ENCODE data around the gene ADRB2.
A peak's percentile ranks its signal among the peaks of the same experiment; 100 is the strongest.
"Not testable (repeated sequence)": the region's sequence is repeated elsewhere in the genome, so short reads cannot be mapped to it uniquely, and the experiment has no call there.

The ADRB2 gene

GRCh38 chr5:148855249-148856008 lies 29.0 kb downstream of the ADRB2 start:
- DNase-seq (ENCODE audit: low read depth in 2 of 2), result peak in 1 of 2 donors; percentile 26

GRCh38 chr5:148856009-148856367 lies 29.6 kb downstream of the ADRB2 start:
- no peak for DNase-seq (ENCODE audit: low read depth in 2 of 2)

GRCh38 chr5:148856424-148856823 lies 30.0 kb downstream of the ADRB2 start:
- no peak for DNase-seq (ENCODE audit: low read depth in 2 of 2)

GRCh38 chr5:148857474-148857873 lies 31.1 kb downstream of the ADRB2 start:
- no peak for DNase-seq (ENCODE audit: low read depth in 2 of 2)

- no peak for DNase-seq (ENCODE audit: low read depth in 2 of 2)
These were observed 31.7 kb downstream of the ADRB2 start for GRCh38 chr5:148858106-148858505.

- DNase-seq (ENCODE audit: low read depth in 2 of 2), result no peak
These were observed 32.1 kb downstream of the ADRB2 start for GRCh38 chr5:148858547-148858946.

GRCh38 chr5:148859703-148860102 lies 33.3 kb downstream of the ADRB2 start:
- no peak for DNase-seq (ENCODE audit: low read depth in 2 of 2)

GRCh38 chr5:148860599-148860998 lies 34.2 kb downstream of the ADRB2 start:
- DNase-seq (ENCODE audit: low read depth in 2 of 2), result no peak

GRCh38 chr5:148861088-148861487 lies 34.7 kb downstream of the ADRB2 start:
- DNase-seq (ENCODE audit: low read depth in 2 of 2), result no peak

- DNase-seq (ENCODE audit: low read depth in 2 of 2), result no peak
These were observed 35.3 kb downstream of the ADRB2 start for GRCh38 chr5:148861696-148862095.

GRCh38 chr5:148864113-148864841 lies 37.9 kb downstream of the ADRB2 start:
- DNase-seq (ENCODE audit: low read depth in 2 of 2), result no peak

GRCh38 chr5:148866024-148866423 lies 39.6 kb downstream of the ADRB2 start:
- no peak for DNase-seq (ENCODE audit: low read depth in 2 of 2)

GRCh38 chr5:148873120-148873519 lies 46.7 kb downstream of the ADRB2 start:
- no peak for DNase-seq (ENCODE audit: low read depth in 2 of 2)

- DNase-seq (ENCODE audit: low read depth in 2 of 2), result no peak
These were observed 47.5 kb downstream of the ADRB2 start for GRCh38 chr5:148873690-148874485.

GRCh38 chr5:148875205-148875875 lies 48.9 kb downstream of the ADRB2 start:
- DNase-seq (ENCODE audit: low read depth in 2 of 2), result no peak

- DNase-seq (ENCODE audit: low read depth in 2 of 2), result not testable (repeated sequence)
These were observed 51.0 kb downstream of the ADRB2 start for GRCh38 chr5:148877436-148877835.
